Panc1 (cell line): ENCODE results near the gene CLCNKA.
"Not testable (repeated sequence)": the region's sequence is repeated elsewhere in the genome, so short reads cannot be mapped to it uniquely, and the experiment has no call there.

Source experiments
- POLR2AphosphoS5 ChIP-seq: IDR thresholded peaks from 2 replicates; pipeline ENCODE4 v1.6.1; 2012; ENCODE audit warnings: mild to moderate bottlenecking, low read depth, low read length, moderate library complexity
- TF ChIP-seq, protein P1 (sequence below): fragments of 450-650 bp; IDR thresholded peaks from 2 replicates; pipeline ENCODE4 v1.5.1; 2017; ENCODE audit warnings: mild to moderate bottlenecking

DNA sequence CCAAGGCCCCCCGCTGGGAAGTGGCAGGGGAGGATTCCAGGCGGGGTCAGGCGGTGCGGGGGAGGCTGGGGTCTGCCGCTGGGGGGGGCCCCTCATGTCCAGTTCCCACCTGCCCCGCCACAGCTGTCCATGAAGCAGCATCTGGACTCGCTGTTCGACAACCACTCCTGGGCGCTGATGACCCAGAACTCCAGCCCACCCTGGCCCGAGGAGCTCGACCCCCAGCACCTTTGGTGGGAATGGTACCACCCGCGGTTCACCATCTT is 7.1 kb downstream of the CLCNKA start:
- TF ChIP-seq, protein P1, sequence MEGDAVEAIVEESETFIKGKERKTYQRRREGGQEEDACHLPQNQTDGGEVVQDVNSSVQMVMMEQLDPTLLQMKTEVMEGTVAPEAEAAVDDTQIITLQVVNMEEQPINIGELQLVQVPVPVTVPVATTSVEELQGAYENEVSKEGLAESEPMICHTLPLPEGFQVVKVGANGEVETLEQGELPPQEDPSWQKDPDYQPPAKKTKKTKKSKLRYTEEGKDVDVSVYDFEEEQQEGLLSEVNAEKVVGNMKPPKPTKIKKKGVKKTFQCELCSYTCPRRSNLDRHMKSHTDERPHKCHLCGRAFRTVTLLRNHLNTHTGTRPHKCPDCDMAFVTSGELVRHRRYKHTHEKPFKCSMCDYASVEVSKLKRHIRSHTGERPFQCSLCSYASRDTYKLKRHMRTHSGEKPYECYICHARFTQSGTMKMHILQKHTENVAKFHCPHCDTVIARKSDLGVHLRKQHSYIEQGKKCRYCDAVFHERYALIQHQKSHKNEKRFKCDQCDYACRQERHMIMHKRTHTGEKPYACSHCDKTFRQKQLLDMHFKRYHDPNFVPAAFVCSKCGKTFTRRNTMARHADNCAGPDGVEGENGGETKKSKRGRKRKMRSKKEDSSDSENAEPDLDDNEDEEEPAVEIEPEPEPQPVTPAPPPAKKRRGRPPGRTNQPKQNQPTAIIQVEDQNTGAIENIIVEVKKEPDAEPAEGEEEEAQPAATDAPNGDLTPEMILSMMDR: not testable (repeated sequence)
- not testable (repeated sequence) for TF ChIP-seq POLR2AphosphoS5
